Measurements from ENCODE around the gene ITPRIPL1.

DNA sequence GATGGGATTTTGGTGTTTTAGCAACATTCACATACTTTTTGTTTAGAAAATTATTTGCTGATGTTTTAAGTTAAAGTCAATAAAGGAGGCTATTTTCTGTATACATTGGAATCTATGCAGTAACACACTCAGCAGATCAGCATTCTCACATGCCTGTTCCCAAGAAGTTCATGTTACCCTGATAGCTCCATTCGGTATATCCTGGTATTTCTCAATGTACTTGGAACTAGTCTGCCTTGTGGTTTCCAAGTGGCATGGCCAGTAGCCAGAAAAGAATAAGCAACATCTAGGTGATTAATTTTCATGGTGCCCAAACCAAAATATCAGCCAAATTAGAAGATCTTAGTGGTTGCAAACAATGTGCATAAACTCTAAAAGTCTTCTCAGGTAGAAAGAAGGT lies 5.3 kb downstream of the ITPRIPL1 start:
- no peak for TF ChIP-seq POLR2A (IDR thresholded peaks at IDR 0.05)
- TF ChIP-seq, protein P1, sequence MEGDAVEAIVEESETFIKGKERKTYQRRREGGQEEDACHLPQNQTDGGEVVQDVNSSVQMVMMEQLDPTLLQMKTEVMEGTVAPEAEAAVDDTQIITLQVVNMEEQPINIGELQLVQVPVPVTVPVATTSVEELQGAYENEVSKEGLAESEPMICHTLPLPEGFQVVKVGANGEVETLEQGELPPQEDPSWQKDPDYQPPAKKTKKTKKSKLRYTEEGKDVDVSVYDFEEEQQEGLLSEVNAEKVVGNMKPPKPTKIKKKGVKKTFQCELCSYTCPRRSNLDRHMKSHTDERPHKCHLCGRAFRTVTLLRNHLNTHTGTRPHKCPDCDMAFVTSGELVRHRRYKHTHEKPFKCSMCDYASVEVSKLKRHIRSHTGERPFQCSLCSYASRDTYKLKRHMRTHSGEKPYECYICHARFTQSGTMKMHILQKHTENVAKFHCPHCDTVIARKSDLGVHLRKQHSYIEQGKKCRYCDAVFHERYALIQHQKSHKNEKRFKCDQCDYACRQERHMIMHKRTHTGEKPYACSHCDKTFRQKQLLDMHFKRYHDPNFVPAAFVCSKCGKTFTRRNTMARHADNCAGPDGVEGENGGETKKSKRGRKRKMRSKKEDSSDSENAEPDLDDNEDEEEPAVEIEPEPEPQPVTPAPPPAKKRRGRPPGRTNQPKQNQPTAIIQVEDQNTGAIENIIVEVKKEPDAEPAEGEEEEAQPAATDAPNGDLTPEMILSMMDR (IDR thresholded peaks at IDR 0.05) = no peak
